Activated naive CD8-positive, alpha-beta T cell treated with anti-CD3 and anti-CD28 coated beads, Interleukin-2, amount 10 ng/mL, durations not matched to agents 7 days and 5 days (primary cell): Measurements from ENCODE around the gene ELF4. TPM values are rescaled to one million over a fixed set of nuclear protein-coding genes. Genes with fewer than 3 reads are reported as not detected.

ENCODE experiments used
- ATAC-seq: fragments of 150-1000 bp; cut with Tn5 transposase; one replicate; pipeline ENCODE4 v1.10.0; 2021; ENCODE audit warnings: low read depth, moderate library complexity
- POLR2A ChIA-PET: fragments of 350-600 bp; sonication (Branson Sonifier 250); formaldehyde crosslinking; loops from one replicate; lab custom pipeline; 2021; ENCODE audit warnings: antibody characterized with exemption; lab: Charles Lee
- DNase-seq: peaks from one replicate; pipeline ENCODE4 v3.0.0; 2021
- H3K27ac Mint-ChIP-seq: one replicate; pipeline ENCODE4 v1.8.0; 2022; ENCODE audit warnings: mild to moderate bottlenecking, mixed read lengths
- H3K27me3 Mint-ChIP-seq: one replicate; pipeline ENCODE4 v1.8.0; 2022; ENCODE audit warnings: mild to moderate bottlenecking, moderate library complexity, mixed read lengths
- H3K36me3 Mint-ChIP-seq: one replicate; pipeline ENCODE4 v1.8.0; 2021; ENCODE audit warnings: mild to moderate bottlenecking, mixed read lengths
- H3K4me1 Mint-ChIP-seq: one replicate; pipeline ENCODE4 v1.8.0; 2021; ENCODE audit warnings: mixed read lengths
- H3K4me3 Mint-ChIP-seq: one replicate; pipeline ENCODE4 v1.8.0; 2022; ENCODE audit warnings: mild to moderate bottlenecking, moderate library complexity, mixed read lengths
- H3K9me3 Mint-ChIP-seq: one replicate; pipeline ENCODE4 v1.8.0; 2021; ENCODE audit warnings: mixed read lengths
- total RNA-seq, 2 experiments: library from RNA; stranded (reverse); gene quantifications; one replicate each; pipeline ENCODE4 v1.2.3, GENCODE V29; 2021

ELF4 gene
- 10 to 100 TPM; 38.4 to 41.0 TPM for total RNA-seq

DNA sequence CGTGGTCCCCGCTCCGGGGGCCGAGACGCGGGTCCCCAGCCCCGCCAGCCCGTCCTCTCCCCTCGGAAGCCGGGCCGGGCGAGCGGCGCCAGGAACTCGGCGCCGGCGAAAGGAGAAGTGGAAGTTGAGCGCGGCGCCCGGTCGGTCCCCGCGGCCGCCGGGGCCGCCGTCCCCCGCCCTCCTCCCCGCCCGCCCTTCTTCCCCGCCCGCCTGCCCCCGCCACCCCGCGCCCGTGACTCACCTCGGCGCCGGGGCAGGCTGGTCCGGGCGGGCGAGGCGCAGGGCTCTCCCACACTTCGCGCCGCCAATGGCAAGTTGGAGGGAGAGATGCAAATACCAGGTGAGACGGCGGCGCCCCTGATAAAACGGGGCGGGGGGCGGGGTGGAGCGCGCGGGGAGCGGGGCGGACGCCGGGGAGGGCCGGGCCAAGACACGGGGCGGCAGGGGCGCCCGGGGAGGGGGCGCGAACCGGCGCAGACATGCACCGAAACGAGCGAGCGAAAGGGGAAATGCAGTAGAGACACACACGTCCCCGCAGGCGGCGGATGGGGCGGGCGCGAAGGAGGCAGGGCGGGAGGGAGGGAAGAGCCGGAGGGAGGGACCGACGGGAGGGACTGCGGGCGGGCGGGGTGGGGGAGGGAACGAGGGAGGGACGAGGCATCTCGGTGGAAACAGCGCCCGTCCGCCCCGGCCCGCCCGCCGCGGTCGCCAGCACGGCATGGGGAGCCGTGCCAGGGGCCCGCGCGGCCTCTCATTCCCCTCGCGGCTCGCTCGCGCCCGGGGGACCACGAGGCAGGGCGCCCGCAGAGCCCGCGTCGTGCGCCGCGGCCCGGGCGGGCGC lies at the start of gene ELF4:
TSS of gene ELF4 (minus strand) at position 119 of the 841 bp plus-strand sequence. CDS start 29,167 bp downstream, outside the sequence.
- Mint-ChIP-seq H3K4me3 (peak within 1 kb of the TSS; percentile 95), H3K36me3 (peaks cover 5% of the 10 kb centered on the region), H3K27ac (peak within 1 kb of the TSS; percentile 93), H3K27me3 (no peaks in the 10 kb centered on the region), H3K9me3 (no peaks in the 10 kb centered on the region), H3K4me1 (peaks cover 20% of the 10 kb centered on the region)
- peak; percentile 65 for ATAC-seq
- DNase-seq, result peak; percentile 60
- POLR2A ChIA-PET, result interaction anchor here (0.6 to 3.1 kb wide), 4 partner anchors 23 to 61 kb away, joined by 3 to 16 read pairs (median 8); partner anchors contain the start of gene RAB33A

- Mint-ChIP-seq H3K27ac (no peak overlapping the region), H3K36me3 (no peaks in the 10 kb centered on the region), H3K27me3 (no peaks in the 10 kb centered on the region), H3K4me3 (no peak overlapping the region), H3K9me3 (no peaks in the 10 kb centered on the region), H3K4me1 (peaks cover 18% of the 10 kb centered on the region)
- DNase-seq (no peak), ATAC-seq (no peak)
- POLR2A ChIA-PET, result interaction anchor here (1.2 kb wide), 1 partner anchor 11 kb away, joined by 4 read pairs; the partner anchor contains the start of gene RAB33A
These were observed 49.5 kb upstream of the ELF4 start for GRCh38 chrX:130159776-130160175.

- H3K36me3 Mint-ChIP-seq, result no peaks in the 10 kb centered on the region
- H3K27me3 Mint-ChIP-seq, result no peaks in the 10 kb centered on the region
- H3K9me3 Mint-ChIP-seq, result no peaks in the 10 kb centered on the region
- DNase-seq, result no peak
- H3K4me1 Mint-ChIP-seq, result peaks cover 14% of the 10 kb centered on the region
- H3K4me3 Mint-ChIP-seq, result no peak overlapping the region
- no peak for ATAC-seq
- POLR2A ChIA-PET, result no interaction called here
- H3K27ac Mint-ChIP-seq, result no peak overlapping the region
These were observed 48.0 kb upstream of the ELF4 start for GRCh38 chrX:130158311-130158710.

DNA sequence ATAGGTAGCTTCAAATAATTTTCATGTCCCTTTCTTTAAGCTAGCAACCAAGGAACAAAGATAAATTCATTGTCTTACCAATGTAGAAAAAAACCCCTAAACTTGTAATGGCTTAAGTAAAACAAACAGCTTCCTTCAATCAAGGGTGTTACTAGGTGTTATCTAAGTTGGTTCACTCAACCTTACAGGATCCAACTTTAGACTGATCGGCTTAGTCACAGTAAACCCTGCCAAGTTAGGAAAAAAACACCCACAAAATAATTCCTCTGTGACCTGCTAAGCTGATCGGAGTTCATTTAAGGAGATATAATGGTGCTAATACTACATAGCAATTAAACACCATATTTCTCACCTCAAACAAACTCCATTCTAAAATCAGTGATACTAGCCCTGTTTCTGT lies 45.3 kb upstream of the ELF4 start:
- no peaks in the 10 kb centered on the region for H3K27me3 Mint-ChIP-seq
- H3K4me3 Mint-ChIP-seq, result no peak overlapping the region
- no peak overlapping the region for H3K27ac Mint-ChIP-seq
- DNase-seq (no peak), ATAC-seq (no peak)
- POLR2A ChIA-PET, result interaction anchor here (0.5 kb wide), 1 partner anchor 63 kb away, joined by 4 read pairs; no protein-coding TSS in a partner anchor
- peaks cover 9% of the 10 kb centered on the region for H3K4me1 Mint-ChIP-seq
- no peaks in the 10 kb centered on the region for H3K36me3 Mint-ChIP-seq
- no peaks in the 10 kb centered on the region for H3K9me3 Mint-ChIP-seq

GRCh38 chrX:130147631-130148030 lies 37.3 kb upstream of the ELF4 start:
- H3K27ac Mint-ChIP-seq, result no peak overlapping the region
- no peaks in the 10 kb centered on the region for H3K27me3 Mint-ChIP-seq
- H3K4me1 Mint-ChIP-seq, result peaks cover 2% of the 10 kb centered on the region
- H3K36me3 Mint-ChIP-seq, result peaks cover 22% of the 10 kb centered on the region
- DNase-seq (no peak), ATAC-seq (no peak)
- H3K9me3 Mint-ChIP-seq, result no peaks in the 10 kb centered on the region
- H3K4me3 Mint-ChIP-seq, result no peak overlapping the region
- POLR2A ChIA-PET, result interaction anchor here (1.4 kb wide), 1 partner anchor 18 kb away, joined by 3 read pairs; the partner anchor contains the start of gene AIFM1

- Mint-ChIP-seq H3K36me3 (peaks cover 22% of the 10 kb centered on the region), H3K4me1 (peaks cover 3% of the 10 kb centered on the region), H3K27me3 (no peaks in the 10 kb centered on the region), H3K4me3 (no peak overlapping the region), H3K27ac (no peak overlapping the region), H3K9me3 (no peaks in the 10 kb centered on the region)
- no peak for ATAC-seq
- POLR2A ChIA-PET, result interaction anchor here (1.2 kb wide), 1 partner anchor 25 kb away, joined by 3 read pairs; no protein-coding TSS in a partner anchor
- DNase-seq, result no peak
These were observed 34.8 kb upstream of the ELF4 start for GRCh38 chrX:130145123-130145522.

GRCh38 chrX:130144509-130144908 lies 34.2 kb upstream of the ELF4 start:
- Mint-ChIP-seq H3K4me3 (no peak overlapping the region), H3K27ac (peak overlapping the region; percentile 6), H3K9me3 (no peaks in the 10 kb centered on the region), H3K4me1 (peaks cover 3% of the 10 kb centered on the region), H3K27me3 (no peaks in the 10 kb centered on the region), H3K36me3 (peaks cover 24% of the 10 kb centered on the region)
- ATAC-seq, result no peak
- POLR2A ChIA-PET, result no interaction called here
- DNase-seq, result no peak

GRCh38 chrX:130139474-130140201 lies 29.3 kb upstream of the ELF4 start:
- ATAC-seq (no peak), DNase-seq (no peak)
- peak overlapping the region; percentile 48 for H3K27ac Mint-ChIP-seq

GRCh38 chrX:130136961-130137360 lies 26.7 kb upstream of the ELF4 start:
- ATAC-seq (no peak), DNase-seq (no peak)
- Mint-ChIP-seq H3K4me3 (no peak overlapping the region), H3K27ac (no peak overlapping the region), H3K9me3 (no peaks in the 10 kb centered on the region), H3K27me3 (no peaks in the 10 kb centered on the region), H3K36me3 (peaks cover 4% of the 10 kb centered on the region), H3K4me1 (peaks cover 1% of the 10 kb centered on the region)
- POLR2A ChIA-PET, result no interaction called here

More at GRCh38 chrX:130139474-130140201, 29.3 kb upstream of the ELF4 start:
- POLR2A ChIA-PET, result no interaction called here
- Mint-ChIP-seq H3K27me3 (no peaks in the 10 kb centered on the region), H3K36me3 (peaks cover 16% of the 10 kb centered on the region), H3K4me1 (peaks cover 1% of the 10 kb centered on the region), H3K4me3 (no peak overlapping the region), H3K9me3 (no peaks in the 10 kb centered on the region)

GRCh38 chrX:130136496-130136895 lies 26.2 kb upstream of the ELF4 start:
- no peak overlapping the region for H3K4me3 Mint-ChIP-seq
- DNase-seq, result no peak
- no peaks in the 10 kb centered on the region for H3K4me1 Mint-ChIP-seq
- POLR2A ChIA-PET, result no interaction called here
- no peaks in the 10 kb centered on the region for H3K27me3 Mint-ChIP-seq
- H3K9me3 Mint-ChIP-seq, result no peaks in the 10 kb centered on the region
- H3K36me3 Mint-ChIP-seq, result peaks cover 4% of the 10 kb centered on the region
- H3K27ac Mint-ChIP-seq, result no peak overlapping the region
- no peak for ATAC-seq

DNA sequence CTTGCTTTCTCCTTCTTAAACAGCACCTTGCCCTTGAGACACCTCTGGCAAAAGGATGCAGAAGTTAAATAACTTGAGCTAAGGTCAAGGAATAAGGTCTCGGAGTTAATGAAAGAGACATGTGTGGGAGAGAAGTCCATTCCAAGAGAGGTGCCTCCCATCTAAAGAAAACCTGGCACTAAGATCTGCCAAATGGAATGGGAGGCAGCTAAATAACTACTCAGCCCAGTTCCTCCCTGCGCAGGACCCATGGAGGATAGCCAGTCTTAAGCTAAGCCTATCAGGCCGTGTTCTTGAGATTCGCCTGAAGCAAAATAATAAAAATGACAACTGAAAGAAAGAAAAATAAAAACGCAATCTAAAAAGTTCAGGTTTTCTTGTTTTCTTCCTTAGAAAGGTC lies 20.7 kb upstream of the ELF4 start:
- H3K27ac Mint-ChIP-seq, result no peak overlapping the region
- H3K27me3 Mint-ChIP-seq, result no peaks in the 10 kb centered on the region
- ATAC-seq (no peak), DNase-seq (no peak)
- H3K9me3 Mint-ChIP-seq, result no peaks in the 10 kb centered on the region
- peaks cover 2% of the 10 kb centered on the region for H3K36me3 Mint-ChIP-seq
- no peak overlapping the region for H3K4me3 Mint-ChIP-seq
- POLR2A ChIA-PET, result no interaction called here
- peaks cover 1% of the 10 kb centered on the region for H3K4me1 Mint-ChIP-seq

GRCh38 chrX:130125091-130125874 lies 15.0 kb upstream of the ELF4 start:
- Mint-ChIP-seq H3K4me3 (no peak overlapping the region), H3K36me3 (peaks cover 8% of the 10 kb centered on the region), H3K9me3 (no peaks in the 10 kb centered on the region), H3K27ac (no peak overlapping the region), H3K27me3 (no peaks in the 10 kb centered on the region), H3K4me1 (peaks cover 1% of the 10 kb centered on the region)
- no peak for ATAC-seq
- no peak for DNase-seq
- POLR2A ChIA-PET, result no interaction called here

DNA sequence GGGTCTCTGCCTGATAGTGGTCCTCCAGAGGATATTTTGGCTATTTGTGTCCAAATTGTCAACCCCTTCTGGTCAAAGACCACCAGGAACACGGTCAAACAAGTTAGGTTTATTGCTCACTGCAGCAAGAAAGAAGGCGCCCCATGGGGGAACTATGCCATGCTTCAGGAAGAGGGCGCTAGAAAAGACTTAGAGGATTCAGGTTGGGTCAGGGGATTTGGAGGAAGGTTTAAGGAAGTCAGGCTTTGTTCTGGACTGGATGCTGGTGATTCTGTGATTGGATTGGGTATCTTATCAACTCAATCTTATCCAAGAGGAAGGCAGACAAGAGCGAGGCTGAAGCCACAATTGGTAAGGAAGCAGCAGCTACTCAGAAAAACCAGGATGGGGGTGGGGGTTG lies 14.3 kb upstream of the ELF4 start:
- H3K27ac Mint-ChIP-seq, result no peak overlapping the region

More for the DNA sequence above, 14.3 kb upstream of the ELF4 start:
- POLR2A ChIA-PET, result no interaction called here
- Mint-ChIP-seq H3K4me3 (no peak overlapping the region), H3K27me3 (no peaks in the 10 kb centered on the region), H3K4me1 (peaks cover 7% of the 10 kb centered on the region), H3K36me3 (peaks cover 6% of the 10 kb centered on the region), H3K9me3 (no peaks in the 10 kb centered on the region)
- no peak for DNase-seq
- no peak for ATAC-seq
